Nephron (organoid): ENCODE measurements around the gene KLK11.

ENCODE experiments used
- H3K27ac Mint-ChIP-seq, 3 experiments: 2 replicates each; pipeline ENCODE4 v1.8.0; 2020; ENCODE audit warnings: mixed read lengths in 3 of 3, mild to moderate bottlenecking in 2 of 3, moderate library complexity in 1 of 3
- H3K27me3 Mint-ChIP-seq: 2 replicates; pipeline ENCODE4 v1.8.0; 2021; ENCODE audit warnings: low read depth, mild to moderate bottlenecking, moderate library complexity, mixed read lengths
- H3K36me3 Mint-ChIP-seq: 2 replicates; pipeline ENCODE4 v1.8.0; 2020; ENCODE audit warnings: low read depth, mixed read lengths
- H3K4me1 Mint-ChIP-seq: 2 replicates; pipeline ENCODE4 v1.8.0; 2020; ENCODE audit warnings: mixed read lengths
- H3K4me3 Mint-ChIP-seq, 3 experiments: 2 replicates each; pipeline ENCODE4 v1.8.0; 2020; ENCODE audit warnings: mild to moderate bottlenecking in 3 of 3, mixed read lengths in 3 of 3, moderate library complexity in 2 of 3
- H3K9me3 Mint-ChIP-seq: 2 replicates; pipeline ENCODE4 v1.8.0; 2020; ENCODE audit warnings: mixed read lengths
- CTCF ChIP-seq, 3 experiments: fragments of 200-600 bp; sonication (generic); IDR thresholded peaks; one replicate each; pipeline ENCODE4 v1.5.0; 2021; ENCODE audit warnings: antibody characterized with exemption in 3 of 3; ENCODE audit not compliant: unreplicated experiment in 3 of 3

Gene KLK11

GRCh38 chr19:51059715-51060114 is 33.3 kb upstream of the KLK11 start:
- no peak for TF ChIP-seq CTCF (IDR thresholded peaks at IDR 0.05; ENCODE audit: unreplicated experiment in 3 of 3)
- peaks cover 36% of the 10 kb centered on the region for H3K27me3 Mint-ChIP-seq
- no peaks in the 10 kb centered on the region for H3K36me3 Mint-ChIP-seq
- no peak overlapping the region for H3K27ac Mint-ChIP-seq
- H3K4me1 Mint-ChIP-seq: no peaks in the 10 kb centered on the region
- no peak overlapping the region for H3K4me3 Mint-ChIP-seq
- H3K9me3 Mint-ChIP-seq: no peaks in the 10 kb centered on the region

DNA sequence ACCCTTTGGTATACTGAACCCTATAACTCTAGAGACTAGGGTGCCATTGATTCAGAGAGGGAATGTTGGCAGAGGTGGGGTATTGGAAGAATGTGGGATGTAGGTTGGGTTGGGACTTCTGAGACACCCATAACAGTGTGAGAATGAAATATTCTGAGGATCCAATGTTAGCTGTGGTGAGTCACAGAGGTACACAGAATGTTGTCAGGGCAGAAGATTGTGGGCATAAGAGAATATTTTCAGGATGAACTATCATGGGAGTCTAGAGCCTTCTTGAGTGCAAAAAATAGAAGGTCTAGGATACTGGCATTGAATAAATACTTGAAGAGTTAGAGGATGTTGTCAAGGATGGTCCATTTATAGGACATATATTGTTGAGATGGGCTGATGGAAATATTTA is 29.4 kb upstream of the KLK11 start:
- H3K27me3 Mint-ChIP-seq: peaks cover 42% of the 10 kb centered on the region
- H3K9me3 Mint-ChIP-seq: no peaks in the 10 kb centered on the region
- no peaks in the 10 kb centered on the region for H3K36me3 Mint-ChIP-seq
- H3K4me1 Mint-ChIP-seq: no peaks in the 10 kb centered on the region
- H3K4me3 Mint-ChIP-seq: no peak overlapping the region
- no peak for TF ChIP-seq CTCF (IDR thresholded peaks at IDR 0.05; ENCODE audit: unreplicated experiment in 3 of 3)
- H3K27ac Mint-ChIP-seq: no peak overlapping the region

GRCh38 chr19:51047031-51047335 is 20.6 kb upstream of the KLK11 start:
- Mint-ChIP-seq H3K4me3 (no peak overlapping the region), H3K4me1 (no peaks in the 10 kb centered on the region), H3K27ac (no peak overlapping the region), H3K36me3 (no peaks in the 10 kb centered on the region), H3K9me3 (peaks cover 4% of the 10 kb centered on the region), H3K27me3 (no peaks in the 10 kb centered on the region)
- TF ChIP-seq CTCF (IDR thresholded peaks at IDR 0.05; ENCODE audit: unreplicated experiment in 3 of 3): no peak

DNA sequence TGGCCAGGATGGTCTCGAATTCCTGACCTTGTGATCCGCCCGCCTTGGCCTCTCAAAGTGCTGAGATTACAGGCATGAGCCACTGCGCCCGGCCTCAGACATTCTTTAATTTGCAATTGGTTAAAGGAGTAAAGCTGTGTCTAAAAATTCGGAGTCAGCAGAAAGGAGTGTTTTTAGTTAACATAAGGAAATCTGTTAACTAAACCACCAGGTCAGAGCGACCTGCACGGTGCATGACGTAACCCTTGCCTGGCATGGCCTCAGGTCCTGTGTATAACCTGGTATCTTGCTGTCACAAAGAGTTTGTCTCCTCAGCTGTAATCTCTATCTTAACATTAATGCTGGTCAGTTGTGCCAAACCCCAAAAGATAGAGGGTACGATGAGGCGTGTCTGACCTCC is 17.9 kb upstream of the KLK11 start:
- no peaks in the 10 kb centered on the region for H3K36me3 Mint-ChIP-seq
- H3K9me3 Mint-ChIP-seq: peaks cover 4% of the 10 kb centered on the region
- H3K4me3 Mint-ChIP-seq: no peak overlapping the region
- H3K27ac Mint-ChIP-seq: no peak overlapping the region
- H3K4me1 Mint-ChIP-seq: no peaks in the 10 kb centered on the region
- no peak for TF ChIP-seq CTCF (IDR thresholded peaks at IDR 0.05; ENCODE audit: unreplicated experiment in 3 of 3)
- no peaks in the 10 kb centered on the region for H3K27me3 Mint-ChIP-seq

GRCh38 chr19:51043497-51043896 is 17.1 kb upstream of the KLK11 start:
- no peak overlapping the region for H3K4me3 Mint-ChIP-seq
- no peaks in the 10 kb centered on the region for H3K4me1 Mint-ChIP-seq

GRCh38 chr19:51040151-51040550 is 13.7 kb upstream of the KLK11 start:
- no peak overlapping the region for H3K27ac Mint-ChIP-seq
- H3K4me1 Mint-ChIP-seq: no peaks in the 10 kb centered on the region
- no peak overlapping the region for H3K4me3 Mint-ChIP-seq
- H3K9me3 Mint-ChIP-seq: no peaks in the 10 kb centered on the region
- TF ChIP-seq CTCF (IDR thresholded peaks at IDR 0.05; ENCODE audit: unreplicated experiment in 3 of 3): no peak
- H3K36me3 Mint-ChIP-seq: no peaks in the 10 kb centered on the region
- peaks cover 16% of the 10 kb centered on the region for H3K27me3 Mint-ChIP-seq

More at GRCh38 chr19:51043497-51043896, 17.1 kb upstream of the KLK11 start:
- H3K27me3 Mint-ChIP-seq: no peaks in the 10 kb centered on the region
- H3K36me3 Mint-ChIP-seq: no peaks in the 10 kb centered on the region
- no peak for TF ChIP-seq CTCF (IDR thresholded peaks at IDR 0.05; ENCODE audit: unreplicated experiment in 3 of 3)
- no peak overlapping the region for H3K27ac Mint-ChIP-seq
- no peaks in the 10 kb centered on the region for H3K9me3 Mint-ChIP-seq
